Gastroesophageal sphincter (tissue), 2 donors: Measurements from ENCODE around the gene SGCD.

Experiments
- POLR2A ChIP-seq, 2 donors: fragments of 450-650 bp; IDR thresholded peaks; one replicate each; pipeline ENCODE4 v1.6.1; 2017; ENCODE audit warnings: antibody characterized with exemption in 2 of 2, mild to moderate bottlenecking in 2 of 2, moderate library complexity in 1 of 2
- POLR2AphosphoS5 ChIP-seq: sonication (generic); formaldehyde crosslinking; IDR thresholded peaks from one replicate; pipeline ENCODE4 v1.6.1; 2017; ENCODE audit warnings: antibody characterized with exemption

DNA sequence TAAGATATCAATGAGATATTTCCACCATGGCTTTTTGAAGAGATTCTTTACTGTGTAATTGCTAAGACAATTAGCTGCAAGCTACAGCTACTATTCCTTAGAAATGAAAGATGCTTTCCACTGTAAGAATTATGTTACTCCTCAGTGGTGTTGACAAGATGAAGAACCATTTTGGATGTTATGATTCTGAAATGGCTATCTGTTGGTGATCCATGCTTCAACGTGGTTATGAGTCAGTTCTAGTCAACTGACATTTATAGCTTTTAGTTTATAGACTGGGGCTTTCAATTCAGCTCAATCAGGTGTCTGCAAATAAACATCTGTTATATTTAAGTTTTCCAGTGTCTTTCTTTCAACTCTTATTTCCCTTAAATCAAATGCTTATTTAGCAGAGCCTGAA, 93.7 kb downstream of the SGCD start:
- TF ChIP-seq POLR2A (IDR thresholded peaks at IDR 0.05) (no peak), POLR2AphosphoS5 (no peak)
